Left lobe of liver (tissue), 2 donors: ENCODE measurements around the gene REEP1. TPM values are rescaled to one million over a fixed set of nuclear protein-coding genes. Genes with fewer than 3 reads are reported as not detected.
"Not testable (repeated sequence)": the region's sequence is repeated elsewhere in the genome, so short reads cannot be mapped to it uniquely, and the experiment has no call there.

ENCODE experiments used
- ATAC-seq: fragments of 200-7000 bp; cut with Tn5 transposase; one replicate; pipeline ENCODE4 v1.9.1; 2020; ENCODE audit warnings: mild to moderate bottlenecking, moderate library complexity
- DNase-seq: peaks from one replicate; pipeline ENCODE4 v3.0.0-alpha.2; 2020; ENCODE audit warnings: low spot score
- total RNA-seq: library from RNA; stranded (reverse); gene quantifications from one replicate; pipeline ENCODE4 v1.2.1, GENCODE V29; 2021
- donor health status: DM: no; HTN: no; CAD: no; lungs with moderate emphysema.
- donor health status: DM: no; HTN: yes; CAD: no.

The REEP1 gene
- total RNA-seq, 1 donor from 2014 or later: 0.50 TPM

DNA sequence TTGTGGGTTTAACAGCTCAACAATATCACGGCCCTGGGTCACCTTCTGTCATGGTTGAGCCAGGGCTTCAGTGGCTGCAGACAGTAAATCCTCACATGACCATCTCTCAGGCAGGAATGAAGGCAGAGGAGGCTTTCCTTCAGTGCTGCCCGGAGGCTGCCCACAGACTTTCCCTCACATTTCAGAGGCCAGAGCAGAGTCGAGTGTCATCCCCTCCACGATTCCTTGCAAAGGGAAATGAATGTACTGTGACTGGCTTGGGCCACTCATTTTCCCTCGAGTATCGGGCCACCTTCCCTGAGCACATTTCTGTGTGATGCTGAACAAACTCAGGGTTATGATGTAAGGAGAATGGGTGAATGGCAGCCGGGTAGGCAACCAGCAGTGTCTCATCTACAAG, 10.0 kb upstream of the REEP1 start:
- no peak for DNase-seq

GRCh38 chr2:86345783-86346370, 8.5 kb upstream of the REEP1 start:
- not testable (repeated sequence) for ATAC-seq, DNase-seq

More for the DNA sequence above, 10.0 kb upstream of the REEP1 start:
- ATAC-seq: no peak

- ATAC-seq (no peak), DNase-seq (no peak)
These were observed 7.0 kb upstream of the REEP1 start for GRCh38 chr2:86344404-86344803.

DNA sequence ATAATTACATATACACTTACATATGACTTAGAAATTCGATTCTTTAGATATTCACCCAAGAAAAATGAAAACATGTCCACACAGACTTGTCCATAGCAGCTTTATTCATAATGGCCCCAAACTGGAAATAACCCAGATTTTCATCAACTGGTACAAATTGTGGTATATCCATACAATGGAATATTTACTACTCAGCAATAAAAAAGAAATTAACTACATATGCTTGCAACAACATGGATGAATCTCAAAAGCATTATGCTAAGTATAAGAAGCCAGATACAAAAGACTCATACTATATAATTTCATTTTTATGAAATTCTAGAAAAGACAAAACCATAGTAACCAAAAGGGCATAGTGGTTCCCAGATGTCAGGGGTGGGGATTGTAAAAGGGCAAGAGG, 5.1 kb upstream of the REEP1 start:
- DNase-seq (no peak), ATAC-seq (no peak)

- DNase-seq (no peak), ATAC-seq (no peak)
These were observed 4.0 kb upstream of the REEP1 start for GRCh38 chr2:86341470-86341869.

- no peak for DNase-seq
- ATAC-seq: no peak
These were observed 1.4 kb upstream of the REEP1 start for GRCh38 chr2:86338778-86339295.

GRCh38 chr2:86336675-86337243, 667 bp downstream of the REEP1 start:
- no peak for ATAC-seq
- peak; percentile 41 for DNase-seq

DNA sequence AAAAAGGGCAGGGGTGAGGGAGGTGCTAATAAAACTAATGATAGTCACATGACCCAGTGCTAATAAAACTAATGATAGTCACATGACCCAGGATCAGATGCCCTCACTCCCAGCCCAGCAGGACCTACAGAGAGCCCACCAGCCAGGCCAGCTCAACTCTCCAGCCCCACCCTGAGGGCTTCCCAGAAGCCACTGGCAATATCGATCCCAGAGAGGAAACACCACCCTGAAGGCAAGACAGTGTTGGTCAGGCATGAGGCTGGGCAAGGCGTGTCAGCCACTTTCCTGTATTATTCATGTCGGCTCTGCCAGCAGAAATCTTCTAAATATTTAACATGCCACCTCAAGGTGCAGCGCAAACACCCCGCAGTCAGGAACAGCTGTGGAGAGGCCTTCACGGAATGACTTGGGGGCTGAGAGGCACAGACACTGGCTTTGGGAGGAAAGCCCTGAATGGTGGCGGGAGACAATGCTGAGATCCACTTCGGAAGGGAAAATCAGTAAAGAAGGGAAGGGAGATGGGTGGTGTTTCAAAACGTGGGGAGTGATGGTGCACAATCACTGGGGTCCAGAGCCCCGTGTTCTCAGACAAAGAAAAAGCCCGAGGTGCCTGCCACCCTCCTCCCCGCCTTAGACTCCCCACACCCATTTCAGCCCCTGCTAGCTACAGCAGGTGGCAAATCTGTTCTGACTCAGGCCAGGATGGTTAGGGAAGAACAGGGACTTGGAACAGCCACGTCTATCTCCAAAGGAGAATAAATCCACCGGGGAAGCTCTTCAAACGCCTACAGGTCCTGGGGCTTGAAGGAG, 1.4 kb downstream of the REEP1 start:
- DNase-seq: peak; percentile 28

DNA sequence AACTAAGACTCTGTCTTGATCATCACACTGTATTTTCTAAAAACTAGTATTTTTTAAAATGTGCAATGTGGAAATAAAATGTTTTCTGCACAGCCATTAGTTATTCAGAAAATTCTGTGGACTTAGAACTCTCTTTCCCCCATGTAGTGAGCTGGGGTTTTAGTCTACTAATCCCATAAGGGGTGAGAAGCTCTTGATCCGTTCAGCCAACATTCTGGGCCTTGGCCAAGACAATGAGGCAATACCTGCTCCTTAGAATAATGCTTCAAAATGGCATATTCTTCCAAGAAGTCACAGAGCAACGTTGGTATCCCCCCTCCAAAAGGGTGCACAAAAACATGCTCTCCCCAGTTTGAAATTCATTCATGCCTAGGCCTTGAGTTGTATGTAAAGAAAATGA, 4.0 kb downstream of the REEP1 start:
- DNase-seq (no peak), ATAC-seq (no peak)

More for the DNA sequence above, 1.4 kb downstream of the REEP1 start:
- ATAC-seq: no peak

DNA sequence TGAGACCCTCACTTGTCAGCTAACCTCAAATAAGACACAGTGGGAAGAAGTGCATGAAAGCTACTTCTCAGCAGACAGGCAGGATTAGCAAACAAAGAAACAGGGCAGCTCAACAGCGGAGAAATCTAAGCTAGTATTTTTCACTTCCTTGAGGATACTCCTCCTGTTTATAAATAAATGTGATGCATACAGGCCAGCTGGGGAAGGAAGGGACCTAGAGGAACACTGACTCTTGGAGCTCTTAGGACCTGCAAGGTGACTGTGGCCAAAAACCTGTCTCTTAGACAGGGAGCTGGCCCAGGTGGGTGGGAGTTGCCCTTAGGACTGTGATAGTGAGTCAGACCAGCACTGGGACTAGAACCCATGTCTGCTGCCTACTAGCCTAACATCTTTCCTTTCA, 4.8 kb downstream of the REEP1 start:
- ATAC-seq: no peak
- DNase-seq: peak; percentile 11

DNA sequence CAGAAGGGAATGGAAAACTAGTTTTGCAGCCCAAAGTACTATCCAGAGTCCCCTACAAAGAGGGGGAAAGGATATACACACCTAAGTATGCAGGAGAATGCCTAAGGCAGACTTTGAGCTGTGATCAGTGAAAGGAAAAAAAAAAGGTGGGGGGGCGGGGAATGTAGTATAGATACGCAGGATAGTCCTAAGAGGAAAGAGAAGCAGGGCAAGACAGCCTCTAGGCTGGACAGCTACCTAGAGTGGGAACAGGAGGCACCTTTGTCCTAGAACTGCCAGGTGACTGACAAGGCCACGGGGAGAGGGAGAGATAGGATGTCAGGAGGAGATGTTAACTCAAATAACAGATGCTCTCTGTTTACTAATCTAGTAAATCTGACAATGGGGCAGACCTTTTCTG, 6.0 kb downstream of the REEP1 start:
- no peak for ATAC-seq
- no peak for DNase-seq

- DNase-seq (no peak), ATAC-seq (no peak)
These were observed 7.4 kb downstream of the REEP1 start for GRCh38 chr2:86330001-86330400.

DNA sequence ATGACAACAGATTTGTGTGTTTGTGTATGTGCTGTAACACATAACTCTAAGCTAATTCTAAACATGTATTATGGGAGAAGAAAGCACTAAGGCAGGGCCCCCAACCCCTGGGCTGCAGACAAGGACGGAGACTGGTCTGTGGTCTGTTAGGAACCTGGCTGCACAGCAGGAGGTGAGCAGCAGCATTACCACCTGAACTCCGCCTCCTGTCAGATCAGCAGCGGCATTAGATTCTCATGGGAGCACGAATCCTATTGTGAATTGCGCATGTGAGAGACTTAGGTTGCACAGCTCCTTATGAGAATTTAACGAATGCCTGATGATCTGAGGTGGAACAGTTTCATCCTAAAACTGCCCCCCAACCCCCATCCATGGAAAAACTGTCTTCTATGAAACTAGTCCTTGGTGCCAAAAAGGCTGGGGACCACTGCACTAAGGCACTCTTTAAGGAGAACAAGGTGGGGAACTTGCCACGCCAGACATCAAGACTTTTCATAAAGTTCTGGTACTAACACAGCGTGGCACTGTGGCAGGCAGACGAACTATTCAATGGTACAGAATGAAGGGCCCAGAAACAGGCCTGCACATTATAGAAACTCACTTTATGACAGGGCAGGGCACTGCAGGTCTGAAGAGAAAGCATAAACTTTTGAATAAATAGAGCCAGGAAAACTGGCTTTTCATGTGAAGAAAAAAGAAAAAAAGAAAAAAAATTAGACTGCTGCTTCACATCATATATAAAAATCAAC, 14.0 kb downstream of the REEP1 start:
- ATAC-seq (no peak), DNase-seq (no peak)

DNA sequence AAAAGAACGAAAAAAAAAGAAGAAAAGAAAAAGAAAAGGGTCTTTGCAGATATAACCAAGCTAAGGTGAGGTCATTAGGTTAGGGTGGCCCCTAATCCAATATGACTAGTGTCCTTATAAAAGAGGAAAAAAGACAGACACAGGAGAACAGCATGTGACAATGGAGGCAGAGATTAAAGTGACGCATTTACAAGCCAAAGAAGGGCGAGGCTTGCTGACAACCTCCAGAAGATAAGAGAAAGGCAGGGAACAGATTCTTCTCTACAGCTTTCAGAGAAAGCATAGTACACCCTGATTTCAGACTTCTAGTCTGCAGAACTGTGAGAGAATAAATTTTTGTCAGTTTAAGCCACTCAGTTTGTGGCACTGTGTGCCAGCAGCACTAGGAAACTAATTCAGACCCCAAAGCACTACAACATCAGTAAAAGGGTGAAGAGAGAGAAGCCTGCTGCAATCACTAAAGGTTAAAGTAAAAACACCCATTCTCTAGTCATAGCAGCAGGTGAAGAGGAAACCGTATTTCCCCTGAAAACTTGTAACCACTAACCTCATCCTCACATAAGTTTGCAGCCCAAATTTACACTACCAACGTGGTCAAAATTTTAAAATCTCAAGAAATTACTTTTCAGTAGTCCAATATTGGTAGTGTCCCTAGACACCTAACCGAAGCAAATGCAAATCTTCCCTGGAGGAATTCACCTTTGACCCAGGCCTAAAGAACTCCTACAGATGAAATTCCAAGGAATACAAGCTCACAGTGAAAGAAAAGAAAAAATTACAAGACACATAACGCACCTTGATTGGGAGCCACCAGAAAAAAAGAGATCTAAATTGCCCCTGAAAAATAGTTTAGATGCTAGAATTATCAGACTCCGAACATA, 17.5 kb downstream of the REEP1 start:
- DNase-seq: peak; percentile 7
- no peak for ATAC-seq

- no peak for ATAC-seq
- DNase-seq: no peak
These were observed 22.3 kb downstream of the REEP1 start for GRCh38 chr2:86315084-86315483.

- DNase-seq (no peak), ATAC-seq (no peak)
These were observed 23.3 kb downstream of the REEP1 start for GRCh38 chr2:86314125-86314524.

DNA sequence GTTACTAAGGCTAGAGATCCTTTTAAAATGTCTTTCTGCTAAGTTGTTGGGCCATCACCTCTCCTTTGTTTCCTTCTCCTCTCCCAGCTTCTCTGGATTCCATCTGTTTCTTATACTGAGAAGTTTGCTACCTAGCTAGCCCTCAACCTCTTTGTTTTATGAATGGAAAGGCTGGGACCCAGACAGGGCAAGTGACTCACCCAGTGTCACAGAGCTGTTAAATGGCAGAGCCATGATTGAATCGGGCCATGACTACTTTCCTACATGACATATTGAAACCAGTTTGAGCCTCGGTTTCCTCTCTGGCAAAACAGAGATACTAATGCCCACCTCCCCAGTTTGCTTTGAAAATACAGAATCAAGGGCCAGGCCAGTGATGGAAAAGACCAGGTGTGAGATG, 24.1 kb downstream of the REEP1 start:
- DNase-seq (no peak), ATAC-seq (no peak)

DNA sequence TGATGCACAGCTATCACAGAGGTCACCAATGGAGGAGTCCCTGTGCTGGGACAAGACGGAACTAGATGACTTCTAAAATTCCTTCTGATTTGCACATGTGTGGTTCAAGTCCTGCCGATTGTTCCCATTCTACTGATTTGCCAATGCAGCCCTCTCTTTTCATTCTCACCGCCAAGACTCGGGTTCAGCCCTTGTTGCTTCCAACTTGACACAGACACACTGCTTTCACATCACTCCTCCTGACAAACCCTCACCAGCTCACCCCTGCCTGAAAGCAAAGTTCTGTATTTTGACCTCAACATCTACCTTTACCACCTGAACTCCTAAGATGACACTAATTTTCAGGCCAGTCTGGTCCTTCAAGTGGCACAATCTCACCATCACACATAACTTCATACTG, 25.5 kb downstream of the REEP1 start:
- no peak for DNase-seq
- no peak for ATAC-seq

DNA sequence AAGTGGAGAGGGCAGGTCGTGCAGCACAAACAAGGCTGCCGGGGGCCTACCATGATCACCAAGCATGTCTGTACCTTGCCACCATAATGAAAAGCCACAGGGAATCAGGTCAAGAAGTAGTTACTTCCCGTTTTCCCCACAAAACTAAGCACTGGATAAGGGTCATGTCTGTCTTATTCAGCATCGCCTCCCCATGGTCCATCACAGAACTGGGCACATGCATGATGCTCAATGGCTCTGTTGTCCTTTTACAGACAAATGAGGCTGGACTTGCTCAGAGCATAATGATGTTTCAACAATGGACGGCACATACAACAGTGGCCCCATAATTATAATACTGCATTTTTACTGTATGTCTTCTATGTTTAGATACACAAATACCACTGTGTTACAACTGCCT, 27.5 kb downstream of the REEP1 start:
- DNase-seq: no peak
- ATAC-seq: no peak

GRCh38 chr2:86308984-86309695, 28.3 kb downstream of the REEP1 start:
- ATAC-seq: no peak
- no peak for DNase-seq
